Coronary artery (tissue), 2 donors: ENCODE measurements around the gene DPEP1.

Experiments used
- DNase-seq: peaks from one replicate; pipeline ENCODE4 v3.0.0-alpha.2; 2017; ENCODE audit warnings: low spot score
- H3K27ac ChIP-seq, 2 donors: fragments of 200-600 bp; sonication (generic); one replicate each; pipeline ENCODE4 v1.5.1; 2016 to 2019
- H3K4me3 ChIP-seq: fragments of 200-600 bp; sonication (generic); 2 replicates; pipeline ENCODE4 v1.5.1; 2016; ENCODE audit warnings: mild to moderate bottlenecking, moderate library complexity
- CTCF ChIP-seq: fragments of 200-600 bp; sonication (generic); IDR thresholded peaks from one replicate; pipeline ENCODE4 v1.5.1; 2019; ENCODE audit warnings: antibody characterized with exemption

The DPEP1 gene

GRCh38 chr16:89642574-89642973 is 29.1 kb downstream of the DPEP1 start:
- Histone ChIP-seq H3K27ac (no peak overlapping the region), H3K4me3 (no peak overlapping the region)
- TF ChIP-seq CTCF = no peak
- no peak for DNase-seq

GRCh38 chr16:89643769-89644300 is 30.4 kb downstream of the DPEP1 start:
- DNase-seq = no peak
- Histone ChIP-seq H3K4me3 (no peak overlapping the region), H3K27ac (no peak overlapping the region)
- no peak for TF ChIP-seq CTCF

- DNase-seq = no peak
- H3K4me3 ChIP-seq = no peak overlapping the region
- TF ChIP-seq CTCF = no peak
- no peak overlapping the region for H3K27ac ChIP-seq
Observed at GRCh38 chr16:89645122-89645521, 31.7 kb downstream of the DPEP1 start.

- H3K4me3 ChIP-seq = no peak overlapping the region
- no peak for TF ChIP-seq CTCF
- H3K27ac ChIP-seq = no peak overlapping the region
- DNase-seq = no peak
Observed at GRCh38 chr16:89646270-89646669, 32.8 kb downstream of the DPEP1 start.

- TF ChIP-seq CTCF = no peak
- no peak overlapping the region for H3K4me3 ChIP-seq
- DNase-seq = no peak
- no peak overlapping the region for H3K27ac ChIP-seq
Observed at GRCh38 chr16:89646906-89647305, 33.5 kb downstream of the DPEP1 start.

- no peak for DNase-seq
Observed at GRCh38 chr16:89651584-89651983, 38.1 kb downstream of the DPEP1 start.

More at GRCh38 chr16:89651584-89651983, 38.1 kb downstream of the DPEP1 start:
- Histone ChIP-seq H3K4me3 (no peak overlapping the region), H3K27ac (no peak overlapping the region)
- no peak for TF ChIP-seq CTCF
